Measurements from ENCODE around the gene ELOVL6. TPM values are rescaled to one million over a fixed set of nuclear protein-coding genes. Genes with fewer than 3 reads are reported as not detected.

The ELOVL6 gene
- total and polyA plus RNA-seq, 2 of the 4 experiments (the other 2 are of a cell fraction): 17.9 to 19.0 TPM

DNA sequence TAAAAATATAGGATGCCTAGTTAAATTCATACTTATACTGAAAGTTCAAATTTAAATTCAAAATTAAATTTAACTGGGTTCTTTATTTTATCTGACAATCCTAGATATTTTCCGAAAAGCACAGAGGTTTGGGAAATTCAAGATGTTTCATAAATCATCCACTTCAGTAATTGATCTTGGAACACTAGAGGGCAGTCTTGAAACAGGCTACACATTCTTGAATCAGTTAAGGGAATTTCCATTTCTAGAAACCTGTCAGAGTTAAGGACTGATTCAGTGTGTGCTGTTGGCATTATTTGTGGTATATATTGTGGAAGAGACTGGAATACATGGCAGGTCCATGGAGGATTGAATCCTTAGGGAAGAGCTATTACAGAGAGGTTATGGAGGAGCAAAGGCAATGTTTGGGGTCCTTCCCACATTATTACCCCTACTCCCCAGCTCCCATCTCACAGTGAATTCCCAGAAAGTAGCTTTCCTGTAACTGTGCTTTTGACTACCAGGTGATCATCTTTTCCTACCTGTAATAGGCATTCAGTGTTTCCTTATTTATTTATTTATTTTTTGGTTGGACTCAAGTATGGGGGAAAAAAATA lies 192.9 kb downstream of the ELOVL6 start:
- in situ Hi-C loops (cut with MboI; ENCODE audit: low sequenced_read_pairs) (loop anchor here (5.0 to 25.0 kb wide), 2 partner anchors 202 to 307 kb away; no protein-coding TSS in a partner anchor), intact Hi-C loops (cut with micrococcal nuclease) (loop anchor here (1.0 to 5.0 kb wide), 4 partner anchors 193 to 504 kb away; partner anchors contain the start of gene ELOVL6), dilution Hi-C loops (cut with HindIII; ENCODE audit: low sequenced_read_pairs, unreplicated experiment) (no loop called here)
- Histone ChIP-seq H3K36me3 (ENCODE audit: control insufficient read depth, insufficient read depth, low read length) (no peaks in the 10 kb centered on the region), H3K27ac (ENCODE audit: insufficient read depth, low read length) (no peak overlapping the region), H3K27me3 (ENCODE audit: control insufficient read depth, insufficient read depth, low read length) (no peaks in the 10 kb centered on the region), H2AK9ac (replicated peaks; ENCODE audit: low read depth, low read length, poor library complexity) (no peak overlapping the region), H2AK5ac (ENCODE audit: low read depth, low read length) (no peak overlapping the region), H2BK120ac (ENCODE audit: low read depth, low read length) (no peak overlapping the region), H2BK20ac (ENCODE audit: low read depth, low read length) (no peak overlapping the region), H3K79me1 (ENCODE audit: low read depth in 1 of 2, low read length in 2 of 2) (no peaks in the 10 kb centered on the region), H2BK15ac (ENCODE audit: low read depth, low read length) (no peak overlapping the region), H3K4me1 (ENCODE audit: control insufficient read depth, insufficient read depth, low read length) (no peaks in the 10 kb centered on the region), H4K5ac (ENCODE audit: low read depth, low read length) (no peak overlapping the region), H3K9me3 (ENCODE audit: control insufficient read depth, insufficient read depth, low read length) (no peaks in the 10 kb centered on the region), H2BK5ac (ENCODE audit: low read depth, low read length, poor library complexity, severe bottlenecking) (no peak overlapping the region), H3K18ac (ENCODE audit: low read depth, low read length) (no peak overlapping the region), H3K9ac (ENCODE audit: low read depth, low read length) (no peak overlapping the region), H3K4me3 (ENCODE audit: insufficient read depth, low read depth, low read length) (no peak overlapping the region), H4K20me1 (ENCODE audit: insufficient read depth, low read length) (no peaks in the 10 kb centered on the region), H3K4me2 (ENCODE audit: low read depth, low read length) (no peak overlapping the region), H3K23ac (ENCODE audit: low read depth, low read length) (no peak overlapping the region), H3K9me1 (ENCODE audit: insufficient read depth, low read length) (no peaks in the 10 kb centered on the region), H4K8ac (ENCODE audit: low read depth in 2 of 2, low read length in 2 of 2) (no peak overlapping the region), H2AFZ (replicated peaks; ENCODE audit: low read length, poor library complexity) (no peak overlapping the region), H4K91ac (ENCODE audit: insufficient read depth, low read depth, low read length) (no peak overlapping the region), H3K56ac (ENCODE audit: extremely low read depth, insufficient read depth, low read length) (no peak overlapping the region), H3K14ac (replicated peaks; ENCODE audit: low read depth, low read length) (no peak overlapping the region), H3K4ac (ENCODE audit: low read depth, low read length) (no peak overlapping the region)
- whole genome bisulfite sequencing, 2 experiments (ENCODE audit: extremely low coverage in 2 of 2, insufficient read length in 1 of 2): no CpG with 5 or more reads among the region's 1 CpG
- peak; percentile 78 for DNase-seq
- ATAC-seq (ENCODE audit: low read depth): peak; percentile 67
- POLR2A ChIA-PET (ENCODE audit: unreplicated experiment): no interaction called here
- no TSS peak for BruUV-seq (replicated peaks)
- TF ChIP-seq NFE2L2 (IDR thresholded peaks at IDR 0.05; ENCODE audit: low read depth, low read length): no peak
- peak; percentile 92 for TF ChIP-seq SMC3 (IDR thresholded peaks at IDR 0.05; ENCODE audit: low read depth, low read length)
- TF ChIP-seq, protein P1, sequence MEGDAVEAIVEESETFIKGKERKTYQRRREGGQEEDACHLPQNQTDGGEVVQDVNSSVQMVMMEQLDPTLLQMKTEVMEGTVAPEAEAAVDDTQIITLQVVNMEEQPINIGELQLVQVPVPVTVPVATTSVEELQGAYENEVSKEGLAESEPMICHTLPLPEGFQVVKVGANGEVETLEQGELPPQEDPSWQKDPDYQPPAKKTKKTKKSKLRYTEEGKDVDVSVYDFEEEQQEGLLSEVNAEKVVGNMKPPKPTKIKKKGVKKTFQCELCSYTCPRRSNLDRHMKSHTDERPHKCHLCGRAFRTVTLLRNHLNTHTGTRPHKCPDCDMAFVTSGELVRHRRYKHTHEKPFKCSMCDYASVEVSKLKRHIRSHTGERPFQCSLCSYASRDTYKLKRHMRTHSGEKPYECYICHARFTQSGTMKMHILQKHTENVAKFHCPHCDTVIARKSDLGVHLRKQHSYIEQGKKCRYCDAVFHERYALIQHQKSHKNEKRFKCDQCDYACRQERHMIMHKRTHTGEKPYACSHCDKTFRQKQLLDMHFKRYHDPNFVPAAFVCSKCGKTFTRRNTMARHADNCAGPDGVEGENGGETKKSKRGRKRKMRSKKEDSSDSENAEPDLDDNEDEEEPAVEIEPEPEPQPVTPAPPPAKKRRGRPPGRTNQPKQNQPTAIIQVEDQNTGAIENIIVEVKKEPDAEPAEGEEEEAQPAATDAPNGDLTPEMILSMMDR (conservative IDR thresholded peaks at IDR 0.05; ENCODE audit: low read depth, low read length): peak; percentile 95
- TF ChIP-seq RAD21 (IDR thresholded peaks at IDR 0.05; ENCODE audit: low read length): peak; percentile 95
- no peak for TF ChIP-seq CEBPB (IDR thresholded peaks at IDR 0.05; ENCODE audit: low read depth, low read length)
- no peak for TF ChIP-seq POLR2A (IDR thresholded peaks at IDR 0.05; ENCODE audit: low read depth, low read length)
- CTCF ChIA-PET: interaction anchor here (0.7 to 5.4 kb wide), 7 partner anchors 14 to 512 kb away, joined by 3 to 52 read pairs (median 4); no protein-coding TSS in a partner anchor
